Caco-2 (cell line): ENCODE data around the gene PNMA8B. TPM values are rescaled to one million over a fixed set of nuclear protein-coding genes. Genes with fewer than 3 reads are reported as not detected.

Source experiments
- BruUV-seq: library from RNA; stranded (reverse); fragments of 400-500 nt; replicated peaks from 2 replicates; lab custom pipeline; 2021; lab: Mats Ljungman, UMichigan
- CTCF ChIA-PET: fragments of 300-600 bp; sonication (Branson Sonifier 250); formaldehyde crosslinking; loops from one replicate; lab custom pipeline; 2022; ENCODE audit warnings: antibody characterized with exemption; lab: Charles Lee
- POLR2A ChIA-PET: fragments of 300-600 bp; sonication (Branson Sonifier 250); formaldehyde crosslinking; loops from one replicate; lab custom pipeline; 2022; ENCODE audit warnings: antibody characterized with exemption; lab: Charles Lee
- DNase-seq, 2 experiments: peaks; one replicate each; pipeline versions ENCODE4 v3.0.0 to v3.0.0-alpha.2; 2020 to 2022
- H3K27me3 ChIP-seq: replicated peaks from 2 replicates; pipeline ENCODE4 v1.6.0; 2011; ENCODE audit warnings: low read length; ENCODE audit not compliant: control insufficient read depth, insufficient read depth
- H3K36me3 ChIP-seq: 2 replicates; pipeline ENCODE4 v1.5.1; 2011; ENCODE audit warnings: low read length; ENCODE audit not compliant: control insufficient read depth, insufficient read depth
- H3K4me1 ChIP-seq: fragments of 250-450 bp; sonication (Bioruptor Pico); 2 replicates; pipeline ENCODE4 v1.5.1; 2020; ENCODE audit warnings: mild to moderate bottlenecking
- H3K4me3 ChIP-seq: 2 replicates; pipeline ENCODE4 v1.5.1; 2011; ENCODE audit warnings: low read depth, mild to moderate bottlenecking, control low read depth, low read length
- H3K9me3 ChIP-seq: fragments of 250-450 bp; sonication (Bioruptor Pico); 2 replicates; pipeline ENCODE4 v1.5.1; 2020; ENCODE audit warnings: mild to moderate bottlenecking, moderate library complexity
- H3K27ac Mint-ChIP-seq: one replicate; pipeline ENCODE4 v1.8.0; 2022; ENCODE audit warnings: mixed read lengths; ENCODE audit not compliant: unreplicated experiment
- H3K27me3 Mint-ChIP-seq: one replicate; pipeline ENCODE4 v1.8.0; 2022; ENCODE audit warnings: mixed read lengths; ENCODE audit not compliant: insufficient read depth, unreplicated experiment
- H3K36me3 Mint-ChIP-seq: one replicate; pipeline ENCODE4 v1.8.0; 2022; ENCODE audit warnings: mild to moderate bottlenecking, mixed read lengths; ENCODE audit not compliant: insufficient read depth, unreplicated experiment
- H3K4me1 Mint-ChIP-seq: one replicate; pipeline ENCODE4 v1.8.0; 2022; ENCODE audit warnings: low read depth, mixed read lengths; ENCODE audit not compliant: unreplicated experiment
- H3K4me3 Mint-ChIP-seq: one replicate; pipeline ENCODE4 v1.8.0; 2022; ENCODE audit warnings: mild to moderate bottlenecking, moderate library complexity, mixed read lengths; ENCODE audit not compliant: unreplicated experiment
- H3K9me3 Mint-ChIP-seq: one replicate; pipeline ENCODE4 v1.8.0; 2022; ENCODE audit warnings: mixed read lengths; ENCODE audit not compliant: unreplicated experiment
- intact Hi-C: fragments of 100-400 bp; cut with micrococcal nuclease; formaldehyde crosslinking; loops from one replicate; pipeline ENCODE4 v1.10.0; 2022; ENCODE audit not compliant: unreplicated experiment
- total RNA-seq: library from RNA; stranded (reverse); gene quantifications from 2 replicates; pipeline ENCODE4 v1.2.3, GENCODE V29; 2022
- TF ChIP-seq, protein P1 (sequence below), 2 experiments: fragments of 200-600 bp in 1 of 2; IDR thresholded peaks; 1 replicate in 1 of 2; 2 replicates in 1 of 2; pipeline versions ENCODE4 v1.5.1 to v1.8.0; 2011 to 2022; ENCODE audit warnings: antibody characterized with exemption in 1 of 2, control low read depth in 1 of 2, inconsistent platforms in 1 of 2, low read depth in 1 of 2, low read length in 1 of 2, mild to moderate bottlenecking in 1 of 2, moderate library complexity in 1 of 2; ENCODE audit not compliant: insufficient read depth in 1 of 2, severe bottlenecking in 1 of 2, unreplicated experiment in 1 of 2

PNMA8B gene
- total RNA-seq, 1 experiment from 2014 or later, result 0.11 TPM

DNA sequence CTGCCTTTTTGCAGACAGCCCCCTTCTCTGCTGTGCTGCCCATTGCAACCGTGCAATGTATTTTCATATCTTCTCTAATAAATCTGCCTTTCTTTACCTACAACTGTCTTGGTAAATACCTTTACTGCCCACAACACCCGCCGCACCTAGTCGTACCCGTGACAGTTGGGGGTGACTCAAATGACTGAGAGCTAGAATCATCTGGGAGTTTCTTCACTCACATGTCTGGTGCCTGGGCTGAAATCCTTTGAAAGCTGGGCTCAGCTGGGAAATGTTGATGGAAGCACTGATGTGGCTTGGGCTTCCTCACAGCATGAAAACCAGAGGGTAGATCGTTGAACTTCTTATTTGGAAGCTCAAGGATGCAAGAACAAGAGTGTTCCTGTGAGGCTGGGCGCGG is 21.5 kb downstream of the PNMA8B start:
- TF ChIP-seq, protein P1, sequence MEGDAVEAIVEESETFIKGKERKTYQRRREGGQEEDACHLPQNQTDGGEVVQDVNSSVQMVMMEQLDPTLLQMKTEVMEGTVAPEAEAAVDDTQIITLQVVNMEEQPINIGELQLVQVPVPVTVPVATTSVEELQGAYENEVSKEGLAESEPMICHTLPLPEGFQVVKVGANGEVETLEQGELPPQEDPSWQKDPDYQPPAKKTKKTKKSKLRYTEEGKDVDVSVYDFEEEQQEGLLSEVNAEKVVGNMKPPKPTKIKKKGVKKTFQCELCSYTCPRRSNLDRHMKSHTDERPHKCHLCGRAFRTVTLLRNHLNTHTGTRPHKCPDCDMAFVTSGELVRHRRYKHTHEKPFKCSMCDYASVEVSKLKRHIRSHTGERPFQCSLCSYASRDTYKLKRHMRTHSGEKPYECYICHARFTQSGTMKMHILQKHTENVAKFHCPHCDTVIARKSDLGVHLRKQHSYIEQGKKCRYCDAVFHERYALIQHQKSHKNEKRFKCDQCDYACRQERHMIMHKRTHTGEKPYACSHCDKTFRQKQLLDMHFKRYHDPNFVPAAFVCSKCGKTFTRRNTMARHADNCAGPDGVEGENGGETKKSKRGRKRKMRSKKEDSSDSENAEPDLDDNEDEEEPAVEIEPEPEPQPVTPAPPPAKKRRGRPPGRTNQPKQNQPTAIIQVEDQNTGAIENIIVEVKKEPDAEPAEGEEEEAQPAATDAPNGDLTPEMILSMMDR (IDR thresholded peaks at IDR 0.05; ENCODE audit: insufficient read depth in 1 of 2, low read depth in 1 of 2, low read length in 1 of 2, severe bottlenecking in 1 of 2, unreplicated experiment in 1 of 2), result no peak
- no peaks in the 10 kb centered on the region for H3K4me1 Mint-ChIP-seq
- H3K27me3 ChIP-seq, result no peaks in the 10 kb centered on the region
- H3K4me1 ChIP-seq, result no peaks in the 10 kb centered on the region
- H3K9me3 ChIP-seq, result no peaks in the 10 kb centered on the region
- POLR2A ChIA-PET, result no interaction called here
- H3K36me3 ChIP-seq, result no peaks in the 10 kb centered on the region
- CTCF ChIA-PET, result no interaction called here
- no peak overlapping the region for H3K4me3 ChIP-seq
- no TSS peak for BruUV-seq
- H3K4me3 Mint-ChIP-seq, result no peak overlapping the region
- H3K36me3 Mint-ChIP-seq, result peaks cover 11% of the 10 kb centered on the region
- intact Hi-C loops, result no loop called here
- no peak for DNase-seq
- no peak overlapping the region for H3K27ac Mint-ChIP-seq
- no peaks in the 10 kb centered on the region for H3K27me3 Mint-ChIP-seq
- H3K9me3 Mint-ChIP-seq, result peaks cover 6% of the 10 kb centered on the region

DNA sequence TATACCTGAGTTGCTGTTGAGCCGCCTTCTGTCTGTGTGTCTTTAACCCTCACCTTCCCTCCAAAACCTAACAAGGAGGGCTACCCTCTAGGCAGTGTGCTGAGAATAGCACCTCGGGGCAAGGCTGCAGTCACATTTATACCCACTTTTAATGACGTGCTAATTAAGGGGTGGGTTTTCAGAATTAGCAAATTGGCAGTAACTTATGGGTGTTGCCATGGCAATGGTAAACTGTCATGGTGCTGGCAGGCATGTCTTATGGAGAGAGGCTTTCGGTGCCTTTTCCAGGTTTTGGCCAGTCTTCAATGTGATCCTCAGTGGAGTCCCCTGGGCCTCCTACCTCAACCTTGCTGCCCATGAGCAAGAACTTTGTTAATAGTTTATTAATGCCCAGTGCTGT is 23.1 kb downstream of the PNMA8B start:
- Mint-ChIP-seq H3K4me3 (no peak overlapping the region), H3K27ac (no peak overlapping the region), H3K4me1 (no peaks in the 10 kb centered on the region), H3K36me3 (peaks cover 11% of the 10 kb centered on the region), H3K9me3 (peaks cover 6% of the 10 kb centered on the region), H3K27me3 (no peaks in the 10 kb centered on the region)
- Histone ChIP-seq H3K36me3 (no peaks in the 10 kb centered on the region), H3K9me3 (no peaks in the 10 kb centered on the region), H3K4me1 (no peaks in the 10 kb centered on the region), H3K4me3 (no peak overlapping the region), H3K27me3 (no peaks in the 10 kb centered on the region)
- no TSS peak for BruUV-seq
- intact Hi-C loops, result no loop called here
- ChIA-PET POLR2A (no interaction called here), CTCF (no interaction called here)
- no peak for DNase-seq
- TF ChIP-seq, protein P1 (IDR thresholded peaks at IDR 0.05; ENCODE audit: insufficient read depth in 1 of 2, low read depth in 1 of 2, low read length in 1 of 2, severe bottlenecking in 1 of 2, unreplicated experiment in 1 of 2), result no peak

DNA sequence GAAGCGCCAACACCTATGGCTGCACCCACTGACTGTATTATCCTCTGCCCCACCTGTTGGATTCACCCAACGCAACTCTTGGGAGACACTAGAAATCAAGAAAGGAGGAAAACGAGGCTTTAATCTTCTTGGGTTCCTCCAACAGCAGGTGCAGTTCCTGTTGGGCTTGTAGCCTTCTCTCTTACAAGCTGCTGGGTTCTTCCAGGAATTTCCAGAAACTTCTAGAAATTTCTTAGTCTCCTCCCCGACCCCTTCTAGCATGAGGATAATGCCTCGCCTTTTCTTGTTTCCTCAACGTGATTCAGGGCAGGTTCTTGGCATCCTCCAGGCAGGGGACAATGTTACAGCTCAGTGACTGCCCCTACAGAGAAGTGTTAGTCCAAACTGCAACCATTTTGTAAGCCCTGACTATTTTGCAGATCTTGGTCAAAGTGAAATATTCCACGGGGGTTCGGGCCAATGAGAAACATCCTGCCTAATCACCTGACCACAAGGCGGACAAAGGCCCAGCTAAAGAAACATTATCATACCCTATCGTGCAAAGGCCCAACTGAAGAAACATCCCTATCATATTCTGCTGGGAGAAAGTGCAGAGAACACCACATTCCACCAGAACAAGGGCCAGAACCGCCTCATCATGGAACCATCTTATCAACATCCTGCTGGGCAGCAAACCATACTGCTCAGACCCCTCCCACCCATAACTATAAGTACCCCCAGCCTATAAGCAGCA is 23.7 kb downstream of the PNMA8B start:
- Mint-ChIP-seq H3K9me3 (peaks cover 6% of the 10 kb centered on the region), H3K27ac (no peak overlapping the region), H3K27me3 (no peaks in the 10 kb centered on the region), H3K36me3 (peaks cover 11% of the 10 kb centered on the region), H3K4me1 (no peaks in the 10 kb centered on the region), H3K4me3 (no peak overlapping the region)
- intact Hi-C loops, result no loop called here
- Histone ChIP-seq H3K9me3 (no peaks in the 10 kb centered on the region), H3K36me3 (no peaks in the 10 kb centered on the region), H3K4me3 (no peak overlapping the region), H3K27me3 (no peaks in the 10 kb centered on the region), H3K4me1 (no peaks in the 10 kb centered on the region)
- DNase-seq, result no peak
- no TSS peak for BruUV-seq
- TF ChIP-seq, protein P1 (IDR thresholded peaks at IDR 0.05; ENCODE audit: insufficient read depth in 1 of 2, low read depth in 1 of 2, low read length in 1 of 2, severe bottlenecking in 1 of 2, unreplicated experiment in 1 of 2), result no peak
- CTCF ChIA-PET, result no interaction called here
- POLR2A ChIA-PET, result no interaction called here
